ENCODE results near the gene HAUS3.

Gene HAUS3

DNA sequence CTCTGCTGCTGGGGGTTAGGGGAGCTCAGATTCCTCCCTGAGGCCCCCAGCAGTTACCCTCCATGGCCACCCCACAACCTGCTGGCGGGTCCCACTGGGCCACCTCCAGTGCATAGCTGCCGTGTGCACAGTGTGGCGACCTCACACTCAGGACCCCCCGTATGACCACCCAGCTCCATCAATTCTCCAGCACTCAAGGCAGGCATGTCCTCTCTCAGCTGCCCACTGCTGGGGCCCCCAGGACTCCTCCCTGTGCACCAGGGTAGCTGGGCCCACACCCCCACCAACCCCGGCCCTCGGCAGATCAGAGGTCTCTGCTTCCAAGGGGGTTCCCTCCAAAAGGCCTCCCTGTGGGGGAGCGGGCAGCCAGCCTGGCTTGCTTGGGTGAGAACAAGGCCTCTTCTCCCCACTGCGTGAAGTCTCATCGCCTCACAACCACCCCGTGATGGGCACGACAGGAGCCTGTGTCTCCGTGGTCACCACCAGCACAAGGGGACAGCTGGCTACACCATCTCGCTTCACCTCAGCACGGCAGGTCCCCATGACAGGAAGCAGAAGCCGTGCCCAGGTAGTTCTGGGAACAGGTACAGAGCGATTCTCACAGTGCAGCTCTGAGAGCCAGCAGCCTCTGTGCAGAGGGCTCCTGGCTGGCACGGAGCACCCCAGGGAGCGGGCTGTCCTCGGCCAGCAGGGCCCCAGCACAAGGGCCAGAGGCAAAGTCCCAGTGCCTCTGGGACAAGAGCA is 4.6 kb upstream of the HAUS3 start:
- no peak for TF ChIP-seq KLF16 (tag by site-specific recombination; IDR thresholded peaks at IDR 0.05)
- peak; percentile 32; the same call in 1 of the 2 replicates for TF ChIP-seq ZIC2 (tag by site-specific recombination; IDR thresholded peaks at IDR 0.05)
- TF ChIP-seq MEIS1 (CRISPR knock-in tag; IDR thresholded peaks at IDR 0.05; ENCODE audit: borderline replicate concordance): no peak
- TF ChIP-seq IKZF3 (tag by site-specific recombination; IDR thresholded peaks at IDR 0.05): no peak
- TF ChIP-seq GLIS1 (tag by site-specific recombination; IDR thresholded peaks at IDR 0.05): peak; percentile 71
- TF ChIP-seq GLIS2 (tag by site-specific recombination; IDR thresholded peaks at IDR 0.05): peak; percentile 79
- TF ChIP-seq, protein P1, sequence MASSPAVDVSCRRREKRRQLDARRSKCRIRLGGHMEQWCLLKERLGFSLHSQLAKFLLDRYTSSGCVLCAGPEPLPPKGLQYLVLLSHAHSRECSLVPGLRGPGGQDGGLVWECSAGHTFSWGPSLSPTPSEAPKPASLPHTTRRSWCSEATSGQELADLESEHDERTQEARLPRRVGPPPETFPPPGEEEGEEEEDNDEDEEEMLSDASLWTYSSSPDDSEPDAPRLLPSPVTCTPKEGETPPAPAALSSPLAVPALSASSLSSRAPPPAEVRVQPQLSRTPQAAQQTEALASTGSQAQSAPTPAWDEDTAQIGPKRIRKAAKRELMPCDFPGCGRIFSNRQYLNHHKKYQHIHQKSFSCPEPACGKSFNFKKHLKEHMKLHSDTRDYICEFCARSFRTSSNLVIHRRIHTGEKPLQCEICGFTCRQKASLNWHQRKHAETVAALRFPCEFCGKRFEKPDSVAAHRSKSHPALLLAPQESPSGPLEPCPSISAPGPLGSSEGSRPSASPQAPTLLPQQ (tag by site-specific recombination; IDR thresholded peaks at IDR 0.05): 0 out of 2 replicates have a peak, but pooled peaks have one; percentile 45
- TF ChIP-seq, protein P2, sequence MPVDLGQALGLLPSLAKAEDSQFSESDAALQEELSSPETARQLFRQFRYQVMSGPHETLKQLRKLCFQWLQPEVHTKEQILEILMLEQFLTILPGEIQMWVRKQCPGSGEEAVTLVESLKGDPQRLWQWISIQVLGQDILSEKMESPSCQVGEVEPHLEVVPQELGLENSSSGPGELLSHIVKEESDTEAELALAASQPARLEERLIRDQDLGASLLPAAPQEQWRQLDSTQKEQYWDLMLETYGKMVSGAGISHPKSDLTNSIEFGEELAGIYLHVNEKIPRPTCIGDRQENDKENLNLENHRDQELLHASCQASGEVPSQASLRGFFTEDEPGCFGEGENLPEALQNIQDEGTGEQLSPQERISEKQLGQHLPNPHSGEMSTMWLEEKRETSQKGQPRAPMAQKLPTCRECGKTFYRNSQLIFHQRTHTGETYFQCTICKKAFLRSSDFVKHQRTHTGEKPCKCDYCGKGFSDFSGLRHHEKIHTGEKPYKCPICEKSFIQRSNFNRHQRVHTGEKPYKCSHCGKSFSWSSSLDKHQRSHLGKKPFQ (tag by site-specific recombination; IDR thresholded peaks at IDR 0.05): no peak
- Histone ChIP-seq H3K36me3 (ENCODE audit: control insufficient read depth in 2 of 2, insufficient read depth in 1 of 2, low read length in 2 of 2) (peaks cover 0 to 31% of the 10 kb centered on the region in 2 experiments; a peak in 1 of 3 replicates), H3K4me1 (ENCODE audit: control insufficient read depth, insufficient read depth, low read length) (no peaks in the 10 kb centered on the region), H3K27ac (ENCODE audit: extremely low read depth, low read depth, low read length) (no peak overlapping the region), H3K9me3 (ENCODE audit: control insufficient read depth, insufficient read depth, low read depth, low read length) (no peaks in the 10 kb centered on the region), H3K4me3 (ENCODE audit: low read depth, low read length) (no peak overlapping the region)
- ChIA-PET CTCF (no interaction called here), POLR2A (no interaction called here)

DNA sequence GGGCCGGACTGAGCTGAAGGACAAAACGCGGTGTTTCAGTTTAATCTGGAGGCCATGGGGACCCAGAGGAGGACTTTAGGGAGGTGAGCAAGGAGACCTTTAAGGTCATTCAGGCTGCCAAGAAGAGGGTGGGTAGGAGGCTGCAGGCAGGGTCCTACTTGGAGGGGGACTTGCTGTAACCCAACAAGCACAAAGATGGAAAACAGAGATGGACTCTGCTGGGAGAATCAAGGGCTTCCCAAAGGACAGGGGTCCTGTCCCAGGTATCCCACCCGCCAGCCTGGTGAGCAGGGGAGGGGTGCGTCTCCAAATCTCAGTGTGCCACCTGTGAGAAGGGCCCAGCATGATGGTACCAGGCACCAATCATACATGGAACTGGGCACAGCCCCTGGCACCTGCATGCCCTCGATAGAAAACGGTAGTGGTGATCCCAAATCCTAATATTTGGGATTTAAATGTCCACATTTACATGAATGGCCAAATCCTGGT is 3.9 kb upstream of the HAUS3 start:
- POLR2A ChIA-PET: no interaction called here
- Histone ChIP-seq H3K4me3 (ENCODE audit: low read depth, low read length) (no peak overlapping the region), H3K4me1 (ENCODE audit: control insufficient read depth, insufficient read depth, low read length) (no peaks in the 10 kb centered on the region), H3K36me3 (ENCODE audit: control insufficient read depth in 2 of 2, insufficient read depth in 1 of 2, low read length in 2 of 2) (peaks cover 0 to 24% of the 10 kb centered on the region in 2 experiments; a peak in 1 of 3 replicates), H3K27ac (ENCODE audit: extremely low read depth, low read depth, low read length) (no peak overlapping the region), H3K9me3 (ENCODE audit: control insufficient read depth, insufficient read depth, low read depth, low read length) (no peaks in the 10 kb centered on the region)
- CTCF ChIA-PET: no interaction called here
- TF ChIP-seq ZNF624 (tag by site-specific recombination; IDR thresholded peaks at IDR 0.05) (no peak), ZBTB17 (tag by site-specific recombination; IDR thresholded peaks at IDR 0.05) (no peak), ZFP69B (tag by site-specific recombination; IDR thresholded peaks at IDR 0.05) (no peak), OSR2 (tag by site-specific recombination; IDR thresholded peaks at IDR 0.05) (no peak), ZNF549 (tag by site-specific recombination; IDR thresholded peaks at IDR 0.05) (no peak), ZNF138 (tag by site-specific recombination; IDR thresholded peaks at IDR 0.05; ENCODE audit: borderline replicate concordance) (no peak), ZNF558 (tag by site-specific recombination; IDR thresholded peaks at IDR 0.05) (no peak), ZNF626 (tag by site-specific recombination; IDR thresholded peaks at IDR 0.05) (no peak), ZBTB8A (tag by site-specific recombination; IDR thresholded peaks at IDR 0.05) (no peak), ZSCAN23 (tag by site-specific recombination; IDR thresholded peaks at IDR 0.05) (no peak), ZNF76 (tag by site-specific recombination; IDR thresholded peaks at IDR 0.05; ENCODE audit: borderline replicate concordance, low read depth) (no peak), ZNF423 (tag by site-specific recombination; IDR thresholded peaks at IDR 0.05) (no peak), YY1 (tag by site-specific recombination; IDR thresholded peaks at IDR 0.05) (no peak)
- TF ChIP-seq, protein P3, sequence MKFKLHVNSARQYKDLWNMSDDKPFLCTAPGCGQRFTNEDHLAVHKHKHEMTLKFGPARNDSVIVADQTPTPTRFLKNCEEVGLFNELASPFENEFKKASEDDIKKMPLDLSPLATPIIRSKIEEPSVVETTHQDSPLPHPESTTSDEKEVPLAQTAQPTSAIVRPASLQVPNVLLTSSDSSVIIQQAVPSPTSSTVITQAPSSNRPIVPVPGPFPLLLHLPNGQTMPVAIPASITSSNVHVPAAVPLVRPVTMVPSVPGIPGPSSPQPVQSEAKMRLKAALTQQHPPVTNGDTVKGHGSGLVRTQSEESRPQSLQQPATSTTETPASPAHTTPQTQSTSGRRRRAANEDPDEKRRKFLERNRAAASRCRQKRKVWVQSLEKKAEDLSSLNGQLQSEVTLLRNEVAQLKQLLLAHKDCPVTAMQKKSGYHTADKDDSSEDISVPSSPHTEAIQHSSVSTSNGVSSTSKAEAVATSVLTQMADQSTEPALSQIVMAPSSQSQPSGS (tag by site-specific recombination; IDR thresholded peaks at IDR 0.05; ENCODE audit: low read depth): no peak
- TF ChIP-seq, protein P4, sequence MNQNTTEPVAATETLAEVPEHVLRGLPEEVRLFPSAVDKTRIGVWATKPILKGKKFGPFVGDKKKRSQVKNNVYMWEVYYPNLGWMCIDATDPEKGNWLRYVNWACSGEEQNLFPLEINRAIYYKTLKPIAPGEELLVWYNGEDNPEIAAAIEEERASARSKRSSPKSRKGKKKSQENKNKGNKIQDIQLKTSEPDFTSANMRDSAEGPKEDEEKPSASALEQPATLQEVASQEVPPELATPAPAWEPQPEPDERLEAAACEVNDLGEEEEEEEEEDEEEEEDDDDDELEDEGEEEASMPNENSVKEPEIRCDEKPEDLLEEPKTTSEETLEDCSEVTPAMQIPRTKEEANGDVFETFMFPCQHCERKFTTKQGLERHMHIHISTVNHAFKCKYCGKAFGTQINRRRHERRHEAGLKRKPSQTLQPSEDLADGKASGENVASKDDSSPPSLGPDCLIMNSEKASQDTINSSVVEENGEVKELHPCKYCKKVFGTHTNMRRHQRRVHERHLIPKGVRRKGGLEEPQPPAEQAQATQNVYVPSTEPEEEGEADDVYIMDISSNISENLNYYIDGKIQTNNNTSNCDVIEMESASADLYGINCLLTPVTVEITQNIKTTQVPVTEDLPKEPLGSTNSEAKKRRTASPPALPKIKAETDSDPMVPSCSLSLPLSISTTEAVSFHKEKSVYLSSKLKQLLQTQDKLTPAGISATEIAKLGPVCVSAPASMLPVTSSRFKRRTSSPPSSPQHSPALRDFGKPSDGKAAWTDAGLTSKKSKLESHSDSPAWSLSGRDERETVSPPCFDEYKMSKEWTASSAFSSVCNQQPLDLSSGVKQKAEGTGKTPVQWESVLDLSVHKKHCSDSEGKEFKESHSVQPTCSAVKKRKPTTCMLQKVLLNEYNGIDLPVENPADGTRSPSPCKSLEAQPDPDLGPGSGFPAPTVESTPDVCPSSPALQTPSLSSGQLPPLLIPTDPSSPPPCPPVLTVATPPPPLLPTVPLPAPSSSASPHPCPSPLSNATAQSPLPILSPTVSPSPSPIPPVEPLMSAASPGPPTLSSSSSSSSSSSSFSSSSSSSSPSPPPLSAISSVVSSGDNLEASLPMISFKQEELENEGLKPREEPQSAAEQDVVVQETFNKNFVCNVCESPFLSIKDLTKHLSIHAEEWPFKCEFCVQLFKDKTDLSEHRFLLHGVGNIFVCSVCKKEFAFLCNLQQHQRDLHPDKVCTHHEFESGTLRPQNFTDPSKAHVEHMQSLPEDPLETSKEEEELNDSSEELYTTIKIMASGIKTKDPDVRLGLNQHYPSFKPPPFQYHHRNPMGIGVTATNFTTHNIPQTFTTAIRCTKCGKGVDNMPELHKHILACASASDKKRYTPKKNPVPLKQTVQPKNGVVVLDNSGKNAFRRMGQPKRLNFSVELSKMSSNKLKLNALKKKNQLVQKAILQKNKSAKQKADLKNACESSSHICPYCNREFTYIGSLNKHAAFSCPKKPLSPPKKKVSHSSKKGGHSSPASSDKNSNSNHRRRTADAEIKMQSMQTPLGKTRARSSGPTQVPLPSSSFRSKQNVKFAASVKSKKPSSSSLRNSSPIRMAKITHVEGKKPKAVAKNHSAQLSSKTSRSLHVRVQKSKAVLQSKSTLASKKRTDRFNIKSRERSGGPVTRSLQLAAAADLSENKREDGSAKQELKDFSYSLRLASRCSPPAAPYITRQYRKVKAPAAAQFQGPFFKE (tag by site-specific recombination; IDR thresholded peaks at IDR 0.05; ENCODE audit: borderline replicate concordance): no peak

Data from HEK293 (cell line).